Activated naive CD8-positive, alpha-beta T cell (primary cell): ENCODE results near the gene ADI1.

ENCODE experiments used
- H3K27ac Mint-ChIP-seq: one replicate; pipeline ENCODE4 v1.8.0; 2021; ENCODE audit warnings: mixed read lengths
- H3K27me3 Mint-ChIP-seq: one replicate; pipeline ENCODE4 v1.8.0; 2021; ENCODE audit warnings: mixed read lengths
- H3K36me3 Mint-ChIP-seq: one replicate; pipeline ENCODE4 v1.8.0; 2021; ENCODE audit warnings: mixed read lengths
- H3K4me1 Mint-ChIP-seq: one replicate; pipeline ENCODE4 v1.8.0; 2021; ENCODE audit warnings: low read depth, mixed read lengths
- H3K4me3 Mint-ChIP-seq: one replicate; pipeline ENCODE4 v1.8.0; 2021; ENCODE audit warnings: mild to moderate bottlenecking, mixed read lengths
- H3K9me3 Mint-ChIP-seq: one replicate; pipeline ENCODE4 v1.8.0; 2021; ENCODE audit warnings: low read depth, mixed read lengths

Gene ADI1

DNA sequence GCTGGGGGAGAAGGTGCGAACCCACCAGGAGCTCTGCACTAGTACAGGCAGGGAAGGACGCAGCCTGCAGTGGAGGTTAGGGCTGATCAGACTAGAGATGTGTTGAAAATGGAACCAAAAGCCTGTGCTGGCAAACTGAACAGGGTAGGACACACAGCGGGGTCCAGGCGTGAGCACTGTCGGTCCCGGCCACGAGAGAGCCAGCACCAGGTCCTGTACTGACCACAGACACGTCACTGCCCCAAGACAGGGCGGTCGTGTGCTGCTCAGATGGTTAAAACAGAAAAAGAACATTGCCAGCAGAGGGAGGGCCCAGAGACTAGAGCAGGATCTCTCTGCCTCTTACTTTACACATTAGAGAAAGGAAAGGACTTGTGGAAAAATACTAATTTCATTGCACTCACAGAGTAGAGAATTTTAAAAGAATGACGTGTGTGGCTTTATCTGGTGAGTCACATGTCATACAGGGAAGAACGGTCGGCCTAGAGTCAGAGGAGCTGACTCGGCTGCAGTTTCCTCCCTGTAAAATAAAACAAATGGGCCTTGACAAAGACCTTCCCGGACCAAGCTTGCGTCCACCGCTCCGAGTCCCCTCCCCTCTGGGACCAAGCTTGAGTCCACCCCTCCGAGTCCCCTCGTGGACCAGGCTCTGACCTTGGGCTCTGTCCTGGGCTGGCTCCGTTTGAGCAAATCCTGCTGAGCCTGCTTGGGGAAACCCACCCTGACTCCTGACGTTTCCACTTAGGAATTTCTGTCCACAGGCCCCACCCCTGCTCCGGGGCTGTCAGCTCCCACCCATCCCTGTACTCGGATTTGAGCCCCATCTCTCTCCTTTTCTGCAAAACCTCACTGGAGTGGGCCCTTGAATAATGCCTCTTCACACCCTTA, 16.7 kb upstream of the ADI1 start:
- Mint-ChIP-seq H3K27ac (peak overlapping the region; percentile 72), H3K4me3 (peak overlapping the region; percentile 82), H3K27me3 (no peaks in the 10 kb centered on the region), H3K36me3 (no peaks in the 10 kb centered on the region), H3K9me3 (no peaks in the 10 kb centered on the region), H3K4me1 (peaks cover 2% of the 10 kb centered on the region)

DNA sequence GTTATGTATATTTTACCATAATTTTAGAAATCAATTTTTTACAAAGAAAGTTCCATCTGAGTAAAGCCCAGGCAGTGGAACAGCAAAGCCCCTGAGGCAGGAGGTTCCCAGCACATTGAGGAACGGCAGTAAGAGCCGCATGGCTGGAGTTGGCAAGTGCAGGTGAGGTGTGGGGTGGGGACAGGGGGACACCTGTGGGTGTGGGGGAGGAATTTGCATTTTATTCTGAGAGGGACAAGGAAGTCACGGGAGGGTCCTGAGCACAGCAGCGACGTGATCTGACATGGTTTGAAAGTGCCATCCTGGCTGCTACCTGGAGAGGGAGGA, 16.1 kb upstream of the ADI1 start:
- peak overlapping the region; percentile 72 for H3K27ac Mint-ChIP-seq
- peaks cover 2% of the 10 kb centered on the region for H3K4me1 Mint-ChIP-seq
- H3K4me3 Mint-ChIP-seq: peak overlapping the region; percentile 82
- no peaks in the 10 kb centered on the region for H3K9me3 Mint-ChIP-seq
- H3K36me3 Mint-ChIP-seq: no peaks in the 10 kb centered on the region
- H3K27me3 Mint-ChIP-seq: no peaks in the 10 kb centered on the region

DNA sequence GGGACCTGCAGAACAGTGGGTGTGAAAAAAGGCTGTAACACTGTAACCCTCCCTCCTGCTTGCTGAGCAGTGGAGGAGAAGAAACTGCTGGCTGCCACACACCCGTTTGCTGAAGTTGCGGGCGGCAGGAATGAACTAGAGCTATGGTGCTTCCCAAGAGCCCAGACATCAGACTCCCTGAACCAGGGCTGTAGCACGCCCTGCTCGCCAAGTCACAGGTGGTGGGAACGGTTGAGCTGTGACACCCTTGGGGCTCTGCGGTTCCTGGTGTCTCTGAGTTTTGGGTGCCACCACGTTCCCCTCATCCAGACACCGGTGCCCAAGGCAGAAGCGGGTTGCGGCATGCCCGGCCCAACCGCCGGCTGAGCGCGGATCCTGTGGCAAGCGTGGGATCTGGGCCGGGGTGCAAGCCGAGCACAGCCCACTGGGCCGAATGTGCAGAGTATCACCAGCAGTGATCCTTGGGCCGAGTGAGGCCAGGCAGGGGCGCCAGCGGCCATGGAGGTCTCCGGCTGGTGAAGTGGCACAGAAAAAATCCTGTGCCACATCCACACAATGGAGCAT, 15.0 kb upstream of the ADI1 start:
- Mint-ChIP-seq H3K4me1 (peaks cover 2% of the 10 kb centered on the region), H3K36me3 (no peaks in the 10 kb centered on the region), H3K9me3 (no peaks in the 10 kb centered on the region), H3K27me3 (no peaks in the 10 kb centered on the region), H3K4me3 (no peak overlapping the region), H3K27ac (no peak overlapping the region)

DNA sequence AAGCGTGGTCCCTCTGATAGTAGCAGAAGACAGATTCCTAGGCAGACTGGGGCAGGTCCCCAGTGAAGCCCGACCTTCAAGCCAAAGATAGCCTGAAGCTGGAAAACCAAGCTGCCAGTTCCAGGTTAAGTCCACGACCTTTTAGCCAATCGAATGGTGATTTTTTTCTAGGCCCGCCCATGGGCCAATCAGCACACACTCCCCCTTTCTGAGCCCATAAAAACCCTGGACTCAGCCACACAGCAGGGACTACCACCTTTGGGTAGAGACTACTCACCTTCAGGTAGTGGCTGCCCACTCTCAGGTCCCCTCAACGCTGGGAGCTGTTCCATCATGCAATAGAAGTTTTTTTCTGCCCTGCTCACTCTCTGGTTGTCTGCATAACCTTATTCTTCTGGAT, 14.5 kb upstream of the ADI1 start:
- Mint-ChIP-seq H3K4me1 (peaks cover 2% of the 10 kb centered on the region), H3K27me3 (no peaks in the 10 kb centered on the region), H3K9me3 (no peaks in the 10 kb centered on the region), H3K27ac (no peak overlapping the region), H3K36me3 (no peaks in the 10 kb centered on the region), H3K4me3 (no peak overlapping the region)

DNA sequence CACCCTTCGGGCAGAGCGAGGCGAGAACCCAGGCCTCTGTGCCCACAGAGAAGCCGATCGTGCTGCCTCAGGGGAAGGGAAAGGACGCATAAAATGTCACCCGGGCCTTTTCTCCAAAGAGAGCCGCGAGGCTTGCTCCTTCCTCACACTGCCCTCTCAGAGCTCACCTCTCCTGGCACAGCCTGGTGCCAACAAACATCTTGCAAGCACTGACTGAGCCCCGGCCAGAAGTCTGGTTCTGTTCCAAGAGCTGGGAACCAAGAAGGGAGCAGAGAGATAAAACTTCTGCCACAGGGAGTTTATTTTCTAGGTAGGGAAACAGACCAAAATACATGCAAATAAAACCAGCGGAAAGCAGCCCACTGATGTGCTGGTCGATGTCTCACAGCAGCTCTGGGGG, 13.6 kb upstream of the ADI1 start:
- peaks cover 2% of the 10 kb centered on the region for H3K4me1 Mint-ChIP-seq
- H3K27me3 Mint-ChIP-seq: no peaks in the 10 kb centered on the region
- H3K9me3 Mint-ChIP-seq: no peaks in the 10 kb centered on the region
- H3K27ac Mint-ChIP-seq: no peak overlapping the region
- H3K4me3 Mint-ChIP-seq: no peak overlapping the region
- H3K36me3 Mint-ChIP-seq: no peaks in the 10 kb centered on the region

DNA sequence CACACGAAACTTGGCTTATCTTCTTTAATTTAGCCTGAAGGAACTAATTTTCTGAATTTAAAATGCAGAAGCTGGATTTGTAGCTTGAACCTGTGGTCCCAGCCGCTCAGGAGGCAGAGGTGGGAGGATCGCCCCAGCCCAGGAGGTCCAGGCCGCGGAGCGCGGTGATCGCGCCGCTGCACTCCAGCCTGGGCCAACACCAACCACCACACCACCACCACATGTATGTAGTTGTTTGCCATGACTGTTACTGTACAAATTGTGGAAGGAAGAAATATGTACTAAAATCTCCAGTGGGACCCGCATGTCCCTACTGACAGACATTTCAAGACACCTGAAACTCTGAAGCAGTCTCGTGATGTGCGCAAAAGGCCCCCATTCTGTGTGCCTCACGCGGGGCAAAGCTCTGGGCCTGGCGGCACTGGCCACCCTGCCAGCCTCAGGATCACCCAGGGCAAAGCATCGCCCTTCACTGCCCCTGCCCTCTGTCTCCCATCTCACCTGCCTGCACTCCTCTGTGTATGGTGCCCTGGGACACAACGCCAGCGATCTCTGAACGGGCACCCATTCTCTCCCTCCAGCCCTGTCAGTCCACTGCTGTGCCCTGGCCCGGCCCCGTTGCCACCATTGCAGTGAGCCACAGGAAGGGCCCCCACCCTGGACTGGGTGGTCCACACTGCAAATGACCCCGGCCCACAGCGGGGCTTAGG, 10.1 kb upstream of the ADI1 start:
- H3K4me1 Mint-ChIP-seq: no peaks in the 10 kb centered on the region
- no peak overlapping the region for H3K27ac Mint-ChIP-seq

DNA sequence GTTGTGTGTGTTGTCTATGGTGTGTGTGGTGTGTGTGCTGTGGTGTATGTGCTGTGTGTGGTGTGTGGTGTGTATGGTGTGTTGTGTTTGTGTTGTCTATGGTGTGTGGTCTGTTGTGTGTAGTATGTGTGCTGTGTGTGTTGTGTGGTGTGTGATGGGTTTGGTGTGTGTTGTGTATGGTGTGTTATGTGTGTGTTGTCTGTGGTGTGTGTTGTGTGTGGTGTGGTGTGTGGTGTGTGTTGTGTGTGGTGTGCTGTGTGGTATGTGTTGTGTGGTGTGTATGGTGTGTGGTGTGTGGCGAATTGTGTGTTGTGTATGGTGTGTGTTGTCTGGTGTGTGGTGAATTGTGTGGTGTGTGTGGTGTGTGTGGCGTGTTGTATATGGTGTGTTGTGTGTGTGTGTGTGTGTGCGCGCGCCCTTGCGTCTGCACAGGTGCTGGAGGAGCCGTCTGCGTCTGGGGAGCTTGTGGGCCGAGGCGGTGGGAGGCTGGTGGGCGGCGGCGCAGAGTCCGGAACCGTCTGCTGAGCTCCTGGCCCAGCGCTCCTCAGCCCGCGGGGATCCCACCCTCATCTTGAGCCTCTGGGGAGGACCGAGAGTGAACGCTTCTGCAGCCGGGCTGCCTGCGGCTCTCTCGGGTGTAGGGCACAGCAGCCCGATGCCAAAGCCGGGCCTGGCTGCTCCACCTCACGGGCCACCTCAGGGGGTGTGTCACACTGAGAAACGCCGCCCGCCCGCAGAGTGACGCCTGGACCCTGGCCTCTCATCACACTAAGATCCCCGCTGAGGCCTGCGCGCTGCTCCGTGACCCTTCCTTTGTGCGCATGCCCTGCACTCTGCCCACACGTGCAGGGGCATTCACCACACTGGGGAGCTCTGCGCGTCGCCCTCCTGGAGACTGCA, 8.8 kb upstream of the ADI1 start:
- H3K4me3 Mint-ChIP-seq: no peak overlapping the region

More for the DNA sequence above, 10.1 kb upstream of the ADI1 start:
- Mint-ChIP-seq H3K9me3 (no peaks in the 10 kb centered on the region), H3K36me3 (no peaks in the 10 kb centered on the region), H3K4me3 (no peak overlapping the region), H3K27me3 (no peaks in the 10 kb centered on the region)

DNA sequence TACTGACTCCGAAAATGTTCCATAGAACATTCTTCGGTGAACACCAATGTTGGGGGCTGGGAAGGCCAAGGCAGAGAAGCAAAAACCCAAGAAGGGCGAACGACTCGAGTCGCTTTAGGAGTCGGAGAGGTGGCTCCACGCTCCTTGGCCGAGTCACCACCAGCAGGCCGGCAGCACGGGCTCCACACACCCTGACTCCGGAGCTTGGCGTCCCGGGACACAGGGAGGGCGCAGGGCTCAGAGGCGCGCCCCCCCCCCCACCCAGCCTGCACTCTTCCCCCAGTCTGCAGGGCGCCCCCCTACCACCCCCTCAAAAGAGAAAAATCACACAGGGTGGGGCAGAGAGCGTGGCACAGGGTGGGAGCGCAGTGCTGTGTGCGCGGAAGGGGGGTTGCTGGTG, 7.5 kb upstream of the ADI1 start:
- H3K27ac Mint-ChIP-seq: no peak overlapping the region
- H3K4me3 Mint-ChIP-seq: no peak overlapping the region
- no peaks in the 10 kb centered on the region for H3K36me3 Mint-ChIP-seq
- peaks cover 4% of the 10 kb centered on the region for H3K4me1 Mint-ChIP-seq
- no peaks in the 10 kb centered on the region for H3K27me3 Mint-ChIP-seq
- no peaks in the 10 kb centered on the region for H3K9me3 Mint-ChIP-seq

More for the DNA sequence above, 8.8 kb upstream of the ADI1 start:
- no peaks in the 10 kb centered on the region for H3K27me3 Mint-ChIP-seq
- no peaks in the 10 kb centered on the region for H3K36me3 Mint-ChIP-seq
- H3K9me3 Mint-ChIP-seq: no peaks in the 10 kb centered on the region
- H3K27ac Mint-ChIP-seq: no peak overlapping the region
- H3K4me1 Mint-ChIP-seq: no peaks in the 10 kb centered on the region

DNA sequence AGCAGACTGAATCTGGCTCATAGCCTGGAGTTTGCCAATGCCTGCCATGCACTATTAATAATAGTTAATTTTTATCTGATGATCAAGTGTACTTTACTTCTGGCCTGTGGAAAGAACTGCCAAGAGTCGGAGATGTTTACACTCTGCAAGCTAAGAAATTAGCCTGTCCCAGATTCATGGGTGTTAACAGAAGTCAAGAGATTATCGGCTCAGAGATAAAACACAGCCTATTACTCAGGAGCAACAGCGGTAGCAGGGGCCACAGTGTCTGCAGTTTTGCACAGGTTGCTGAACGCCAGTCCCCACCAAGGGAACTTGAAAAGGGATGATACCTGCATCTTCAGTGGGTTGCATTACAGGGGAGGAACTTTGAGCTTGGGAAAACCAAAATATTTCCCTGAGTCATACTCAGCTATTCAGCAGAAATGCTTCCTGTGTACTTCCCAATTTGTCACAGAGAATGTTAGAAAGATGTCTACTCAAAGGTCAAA, 4.3 kb upstream of the ADI1 start:
- Mint-ChIP-seq H3K27me3 (no peaks in the 10 kb centered on the region), H3K4me1 (peaks cover 25% of the 10 kb centered on the region), H3K27ac (no peak overlapping the region), H3K36me3 (peaks cover 2% of the 10 kb centered on the region), H3K9me3 (no peaks in the 10 kb centered on the region), H3K4me3 (no peak overlapping the region)

DNA sequence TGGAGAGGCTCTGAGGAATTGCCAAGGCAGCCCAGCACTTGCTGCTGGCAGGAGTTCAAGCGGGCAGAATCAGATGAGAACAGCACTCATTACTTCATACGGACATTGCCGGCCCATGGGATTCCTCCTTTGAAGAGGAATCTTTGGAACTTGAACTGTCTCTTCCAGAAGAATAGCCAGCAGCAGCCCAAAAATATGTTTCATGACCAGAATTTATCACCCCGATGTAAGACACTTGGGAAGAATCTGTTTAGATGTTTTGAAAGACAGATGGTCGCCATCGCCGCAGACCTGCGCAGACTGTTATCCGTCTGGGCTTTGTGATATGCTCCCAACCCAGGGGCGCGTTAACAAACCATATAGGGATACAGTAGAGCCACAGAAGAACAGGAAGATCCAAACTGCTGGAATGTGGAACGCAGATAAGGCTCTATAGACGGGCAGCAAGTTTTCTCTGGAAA, 3.7 kb upstream of the ADI1 start:
- Mint-ChIP-seq H3K27ac (peak overlapping the region; percentile 16), H3K9me3 (no peaks in the 10 kb centered on the region), H3K4me3 (no peak overlapping the region), H3K36me3 (peaks cover 2% of the 10 kb centered on the region), H3K4me1 (peaks cover 28% of the 10 kb centered on the region), H3K27me3 (no peaks in the 10 kb centered on the region)

DNA sequence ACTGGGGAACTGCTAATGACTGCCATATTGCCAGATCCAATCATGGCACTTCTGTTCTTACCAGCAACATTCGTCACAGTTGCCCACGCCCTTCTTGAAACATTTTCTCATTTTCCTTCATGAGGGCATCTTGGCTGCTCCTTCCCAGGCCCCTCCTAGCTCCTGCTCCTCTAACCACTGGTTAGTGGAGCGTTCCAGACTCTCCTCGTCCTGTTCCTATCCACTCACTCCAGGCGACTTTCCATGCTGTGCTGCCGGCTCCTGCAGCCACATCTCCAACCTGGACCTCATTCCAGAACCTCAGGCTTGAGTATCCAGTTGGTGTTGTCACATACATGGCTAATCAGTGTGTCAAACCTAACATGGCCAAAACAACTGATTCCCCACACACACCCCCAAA, 1.3 kb upstream of the ADI1 start:
- Mint-ChIP-seq H3K27me3 (no peaks in the 10 kb centered on the region), H3K9me3 (peaks cover 3% of the 10 kb centered on the region), H3K27ac (peak overlapping the region; percentile 95), H3K36me3 (peaks cover 6% of the 10 kb centered on the region), H3K4me1 (peaks cover 36% of the 10 kb centered on the region), H3K4me3 (peak overlapping the region; percentile 98)

DNA sequence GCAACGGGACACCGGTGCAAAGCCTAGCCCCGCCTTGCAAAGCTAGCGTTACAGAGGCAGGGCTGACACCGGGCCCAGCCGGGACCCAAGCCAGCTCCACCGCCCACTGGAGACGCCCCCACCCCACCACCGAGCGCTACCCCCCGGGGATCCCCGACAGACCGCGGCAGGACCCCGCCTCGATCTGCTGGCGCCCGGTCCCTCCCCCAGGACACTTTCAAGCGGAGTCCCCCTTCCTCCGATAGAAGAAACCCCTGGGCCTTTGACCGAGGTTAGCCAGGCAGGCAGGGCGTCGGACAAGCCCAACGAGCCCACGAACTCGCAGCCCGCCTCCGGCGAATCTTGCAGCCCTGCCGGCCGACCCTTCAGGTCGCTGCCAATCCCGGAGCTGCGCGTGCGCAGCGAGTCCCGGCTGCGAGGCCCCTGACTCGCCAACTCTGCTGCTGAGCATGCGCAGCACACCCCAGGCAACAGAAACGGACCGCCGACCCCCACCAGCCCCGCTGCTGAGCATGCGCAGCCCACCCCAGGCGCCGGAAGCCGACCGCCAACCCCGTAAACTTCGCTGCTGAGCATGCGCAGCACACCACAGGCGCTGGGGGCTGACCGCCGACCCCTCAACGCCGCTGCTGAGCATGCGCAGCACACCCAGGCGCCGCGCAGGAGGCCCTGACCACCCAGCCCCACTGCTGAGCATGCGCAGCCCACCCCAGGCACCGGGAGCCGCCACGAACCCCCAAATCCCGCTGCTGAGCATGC, 656 bp downstream of the ADI1 start:
- Mint-ChIP-seq H3K4me1 (peaks cover 36% of the 10 kb centered on the region), H3K4me3 (peak overlapping the region; percentile 90), H3K27me3 (no peaks in the 10 kb centered on the region), H3K36me3 (peaks cover 16% of the 10 kb centered on the region), H3K9me3 (peaks cover 5% of the 10 kb centered on the region), H3K27ac (peak overlapping the region; percentile 86)

DNA sequence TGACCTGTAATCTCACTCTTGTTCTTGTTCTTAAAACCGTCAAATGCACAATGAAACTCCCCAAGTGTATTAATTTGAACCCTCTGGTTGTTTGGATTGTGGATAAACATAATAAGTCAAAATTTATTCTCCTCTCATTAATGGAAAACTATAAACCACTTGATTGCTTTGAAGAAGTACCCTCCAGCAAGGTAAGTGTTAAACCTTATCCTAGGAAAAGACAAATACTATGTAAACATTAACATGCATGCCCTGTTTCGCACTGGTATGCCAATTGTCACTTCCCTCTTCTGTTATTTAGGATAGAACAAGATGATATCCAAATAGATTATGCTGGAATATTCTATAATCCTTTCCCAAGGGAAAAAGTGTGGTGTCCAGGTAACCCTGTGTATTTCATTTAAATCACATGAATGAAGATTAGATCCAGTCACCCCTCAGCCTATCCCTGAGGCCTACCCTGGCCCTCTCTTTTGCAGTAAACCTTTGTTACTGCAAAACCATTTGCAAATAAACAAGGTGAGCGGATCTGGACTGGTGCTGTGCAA, 1.3 kb downstream of the ADI1 start:
- Mint-ChIP-seq H3K36me3 (peaks cover 21% of the 10 kb centered on the region), H3K27ac (peak overlapping the region; percentile 86), H3K9me3 (peaks cover 5% of the 10 kb centered on the region), H3K4me1 (peaks cover 36% of the 10 kb centered on the region), H3K4me3 (peak overlapping the region; percentile 90), H3K27me3 (no peaks in the 10 kb centered on the region)

DNA sequence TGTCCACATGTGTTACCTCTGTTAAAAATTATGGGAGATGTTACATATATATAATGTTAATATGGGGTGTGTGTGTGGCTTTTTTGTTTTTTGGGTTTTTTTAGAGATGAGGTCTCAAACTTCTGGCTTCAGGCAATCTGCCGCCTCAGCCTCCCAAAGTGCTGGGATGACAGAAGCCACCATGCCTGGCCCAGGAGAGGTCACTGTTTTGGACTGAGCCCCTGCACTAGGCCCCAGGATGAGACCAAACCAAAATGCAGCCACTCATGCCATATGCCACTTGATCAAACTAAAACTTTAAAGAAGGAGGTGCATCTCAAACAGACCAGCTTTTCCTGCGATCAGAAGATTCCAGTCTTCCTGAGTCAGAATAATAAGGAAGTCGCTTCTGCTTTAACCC, 2.5 kb downstream of the ADI1 start:
- H3K27ac Mint-ChIP-seq: no peak overlapping the region
- H3K9me3 Mint-ChIP-seq: peaks cover 5% of the 10 kb centered on the region
- H3K4me3 Mint-ChIP-seq: peak overlapping the region; percentile 65
- H3K36me3 Mint-ChIP-seq: peaks cover 26% of the 10 kb centered on the region
- no peaks in the 10 kb centered on the region for H3K27me3 Mint-ChIP-seq
- H3K4me1 Mint-ChIP-seq: peaks cover 31% of the 10 kb centered on the region
